GM18907 (cell line): Measurements from ENCODE around the gene TMEM220.
A peak's percentile ranks its signal among the peaks of the same experiment; 100 is the strongest.
"Not testable (repeated sequence)": the region's sequence is repeated elsewhere in the genome, so short reads cannot be mapped to it uniquely, and the experiment has no call there.

Source experiments
- ATAC-seq: cut with Tn5 transposase; IDR thresholded peaks from one replicate; pipeline ENCODE4 v1.9.1; 2021; ENCODE audit warnings: mild to moderate bottlenecking, moderate library complexity; ENCODE audit not compliant: unreplicated experiment

TMEM220 gene

GRCh38 chr17:10755592-10756127, 25.8 kb upstream of the TMEM220 start:
- ATAC-seq = no peak

GRCh38 chr17:10754861-10755591, 25.2 kb upstream of the TMEM220 start:
- no peak for ATAC-seq

- no peak for ATAC-seq
These were observed 24.3 kb upstream of the TMEM220 start for GRCh38 chr17:10754109-10754508.

GRCh38 chr17:10752696-10753095, 22.9 kb upstream of the TMEM220 start:
- ATAC-seq = no peak

GRCh38 chr17:10751563-10751962, 21.7 kb upstream of the TMEM220 start:
- no peak for ATAC-seq

- no peak for ATAC-seq
These were observed 20.4 kb upstream of the TMEM220 start for GRCh38 chr17:10750210-10750609.

GRCh38 chr17:10748531-10749181, 18.8 kb upstream of the TMEM220 start:
- no peak for ATAC-seq

- ATAC-seq = no peak
These were observed 15.4 kb upstream of the TMEM220 start for GRCh38 chr17:10745231-10745630.

GRCh38 chr17:10744501-10745000, 14.7 kb upstream of the TMEM220 start:
- no peak for ATAC-seq

- no peak for ATAC-seq
These were observed 13.6 kb upstream of the TMEM220 start for GRCh38 chr17:10743316-10744009.

GRCh38 chr17:10742431-10742830, 12.6 kb upstream of the TMEM220 start:
- ATAC-seq = no peak

- ATAC-seq = no peak
These were observed 11.8 kb upstream of the TMEM220 start for GRCh38 chr17:10741416-10742135.

GRCh38 chr17:10739386-10739785, 9.6 kb upstream of the TMEM220 start:
- no peak for ATAC-seq

- ATAC-seq = no peak
These were observed 8.9 kb upstream of the TMEM220 start for GRCh38 chr17:10738521-10739258.

GRCh38 chr17:10737736-10738135, 7.9 kb upstream of the TMEM220 start:
- ATAC-seq = no peak

GRCh38 chr17:10737168-10737622, 7.4 kb upstream of the TMEM220 start:
- ATAC-seq = peak; percentile 49

GRCh38 chr17:10735821-10736220, 6.0 kb upstream of the TMEM220 start:
- ATAC-seq = no peak

- ATAC-seq = no peak
These were observed 5.4 kb upstream of the TMEM220 start for GRCh38 chr17:10735251-10735650.

GRCh38 chr17:10733666-10734065, 3.8 kb upstream of the TMEM220 start:
- ATAC-seq = no peak

- not testable (repeated sequence) for ATAC-seq
These were observed 2.3 kb upstream of the TMEM220 start for GRCh38 chr17:10732121-10732520.
